ENCODE data around the gene GRIK5. TPM values are rescaled to one million over a fixed set of nuclear protein-coding genes. Genes with fewer than 3 reads are reported as not detected.

Gene GRIK5
- total and polyA plus RNA-seq, 2 of the 8 experiments (the other 6 are each of a cell fraction or from before 2014, with no cell fraction given): 17.8 to 42.9 TPM

- H4K8ac ChIP-seq (ENCODE audit: extremely low read depth, insufficient read depth, low read length): peak overlapping the region; percentile 57; the same call in 1 of the 2 replicates
- H3K23ac ChIP-seq (ENCODE audit: insufficient read length): no peak overlapping the region
- ChIA-PET POLR2A (ENCODE audit: partially characterized antibody) (interaction anchor here (1.1 to 4.0 kb wide), 4 partner anchors 17 to 96 kb away, joined by 3 to 54 read pairs (median 26); partner anchors contain the start of gene RPS19), CTCF (ENCODE audit: partially characterized antibody) (interaction anchor here (0.5 to 4.0 kb wide), 23 partner anchors 11 to 1489 kb away, joined by 3 to 33 read pairs (median 4); partner anchors contain the start of genes ATP1A3, ERFL and RPS19)
- H4K20me1 ChIP-seq (replicated peaks in 1 of 2; ENCODE audit: control insufficient read depth in 1 of 2, insufficient read depth in 2 of 2, low read length in 2 of 2): no peaks in the 10 kb centered on the region
- H3K4ac ChIP-seq (replicated peaks; ENCODE audit: insufficient read length, low read depth, low read length): no peak overlapping the region
- H3K23me2 ChIP-seq (ENCODE audit: low read depth, low read length): peaks cover 2% of the 10 kb centered on the region; the same call in 1 of the 2 replicates
- H2BK15ac ChIP-seq (ENCODE audit: low read length): no peak overlapping the region
- no peaks in the 10 kb centered on the region for H3K79me1 ChIP-seq (ENCODE audit: low read depth, low read length)
- no peak overlapping the region for H3K9ac ChIP-seq (replicated peaks in 1 of 4; ENCODE audit: extremely low read depth in 1 of 4, low read depth in 3 of 4, low read length in 3 of 4)
- no peak overlapping the region for H2BK12ac ChIP-seq (ENCODE audit: low read depth, low read length)
- FAIRE-seq: no peak
- no peaks in the 10 kb centered on the region for H3K27me3 ChIP-seq (replicated peaks in 1 of 4; ENCODE audit: control insufficient read depth in 3 of 4, extremely low read depth in 1 of 4, insufficient read depth in 3 of 4, low read length in 3 of 4)
- no peak overlapping the region for H2BK120ac ChIP-seq (replicated peaks; ENCODE audit: low read depth, low read length)
- H3K79me2 ChIP-seq (ENCODE audit: control insufficient read depth in 1 of 2, insufficient read depth in 2 of 2, low read length in 2 of 2): no peaks in the 10 kb centered on the region
- 93% methylated on average over 13 of the region's 13 CpGs; no CpG with 5 or more reads in 1 of the 2 experiments for WGBS, 2 experiments (ENCODE audit: extremely low coverage in 1 of 2, insufficient coverage in 1 of 2, insufficient read length in 1 of 2, insufficient replicate concordance in 2 of 2, low coverage in 1 of 2, low lambda C conversion rate in 2 of 2, missing lambda C conversion rate in 1 of 2)
- H3K4me2 ChIP-seq (ENCODE audit: insufficient read depth in 1 of 2, low read depth in 2 of 2, low read length in 2 of 2): no peak overlapping the region
- no peak overlapping the region for H3K4me3 ChIP-seq (ENCODE audit: extremely low read depth in 1 of 4, insufficient read depth in 2 of 4, low read depth in 3 of 4, low read length in 4 of 4)
- no peak overlapping the region for H2AK5ac ChIP-seq (ENCODE audit: low read depth, low read length)
- H3K14ac ChIP-seq (ENCODE audit: insufficient read length): no peak overlapping the region
- no peak overlapping the region for H3K56ac ChIP-seq (replicated peaks; ENCODE audit: insufficient read length, low read depth, low read length)
- DNase-seq (ENCODE audit: low read depth in 1 of 2, low spot score in 2 of 2): no peak
- peaks cover 0 to 5% (median 0%) of the 10 kb centered on the region in 4 experiments; a peak in 2 of 8 replicates for H3K36me3 ChIP-seq (ENCODE audit: control insufficient read depth in 2 of 4, insufficient read depth in 4 of 4, low read length in 3 of 4)
- H2BK20ac ChIP-seq (ENCODE audit: low read length): no peak overlapping the region
- no peak overlapping the region for H4K5ac ChIP-seq (ENCODE audit: insufficient read length, low read depth, low read length)
- H3K4me1 ChIP-seq (replicated peaks in 1 of 4; ENCODE audit: control insufficient read depth in 3 of 4, insufficient read depth in 4 of 4, low read length in 3 of 4): peaks cover 3 to 10% (median 6%) of the 10 kb centered on the region in 4 experiments
- H3K27ac ChIP-seq (ENCODE audit: low read depth, low read length): no peak overlapping the region
- TF ChIP-seq HDAC2 (IDR thresholded peaks at IDR 0.05; ENCODE audit: borderline replicate concordance in 1 of 2, low read depth in 2 of 2, low read length in 2 of 2): no peak
- TF ChIP-seq SP1 (IDR thresholded peaks at IDR 0.05; ENCODE audit: low read depth, low read length): no peak
- TF ChIP-seq BCL11A (IDR thresholded peaks at IDR 0.05; ENCODE audit: low read depth in 2 of 2, low read length in 2 of 2): no peak
- no peak for TF ChIP-seq CREB1 (IDR thresholded peaks at IDR 0.05)
- TF ChIP-seq E2F6 (IDR thresholded peaks at IDR 0.05): no peak
- TF ChIP-seq RXRA (IDR thresholded peaks at IDR 0.05; ENCODE audit: insufficient read depth, low read depth, low read length): no peak
- no peak for TF ChIP-seq ATF3 (IDR thresholded peaks at IDR 0.05; ENCODE audit: insufficient read depth, low read depth, low read length)
- TF ChIP-seq BRCA1 (IDR thresholded peaks at IDR 0.05; ENCODE audit: low read depth, low read length): no peak
- no peak for TF ChIP-seq EZH2 (IDR thresholded peaks at IDR 0.05; ENCODE audit: low read depth, low read length, severe bottlenecking)
- no peak for TF ChIP-seq SP4 (IDR thresholded peaks at IDR 0.05; ENCODE audit: low read length)
- no peak for TF ChIP-seq PHF8 (conservative IDR thresholded peaks at IDR 0.05; ENCODE audit: low read depth, low read length)
- TF ChIP-seq POU5F1 (IDR thresholded peaks at IDR 0.05; ENCODE audit: low read depth, low read length): no peak
- H3K9me3 ChIP-seq (ENCODE audit: insufficient read depth in 2 of 2, low read depth in 1 of 2, low read length in 1 of 2): no peaks in the 10 kb centered on the region
- H4K91ac ChIP-seq (replicated peaks; ENCODE audit: insufficient read length, low read length): no peak overlapping the region
- H3K18ac ChIP-seq (ENCODE audit: extremely low read depth, low read length): no peak overlapping the region
- H2AFZ ChIP-seq (ENCODE audit: low read length): no peak overlapping the region
- H2BK5ac ChIP-seq (ENCODE audit: low read depth, low read length): no peak overlapping the region; the same call in 1 of the 2 replicates
These were observed 113.4 kb downstream of the GRIK5 start for GRCh38 chr19:41956621-41957020.
